CD8-positive, alpha-beta memory T cell (primary cell): ENCODE results near the gene ASZ1. TPM values are rescaled to one million over a fixed set of nuclear protein-coding genes. Genes with fewer than 3 reads are reported as not detected.

Experiments
- CTCF ChIA-PET: fragments of 350-600 bp; sonication (Branson Sonifier 250); formaldehyde crosslinking; loops from one replicate; lab custom pipeline; 2021; ENCODE audit warnings: antibody characterized with exemption; lab: Charles Lee
- POLR2A ChIA-PET: fragments of 350-600 bp; sonication (Branson Sonifier 250); formaldehyde crosslinking; loops from one replicate; lab custom pipeline; 2021; ENCODE audit warnings: antibody characterized with exemption; lab: Charles Lee
- DNase-seq, 5 donors: peaks; one replicate each; pipeline versions ENCODE4 v3.0.0 to v3.0.0-alpha.2; 2020 to 2022; ENCODE audit warnings: mixed read lengths in 1 of 5
- H3K27ac ChIP-seq: one replicate; pipeline ENCODE4 v1.7.0; 2013; ENCODE audit warnings: low read depth, mild to moderate bottlenecking, low read length, moderate library complexity
- H3K27me3 ChIP-seq: 2 replicates; pipeline ENCODE4 v1.7.0; 2013; ENCODE audit warnings: low read length, mild to moderate bottlenecking; ENCODE audit not compliant: insufficient read depth, poor library complexity, severe bottlenecking
- H3K36me3 ChIP-seq: 2 replicates; pipeline ENCODE4 v1.7.0; 2013; ENCODE audit warnings: mild to moderate bottlenecking, low read length, moderate library complexity; ENCODE audit not compliant: insufficient read depth
- H3K4me1 ChIP-seq: 2 replicates; pipeline ENCODE4 v1.7.0; 2013; ENCODE audit warnings: mild to moderate bottlenecking, low read length, moderate library complexity; ENCODE audit not compliant: insufficient read depth
- H3K4me3 ChIP-seq: 2 replicates; pipeline ENCODE4 v1.7.0; 2013; ENCODE audit warnings: mild to moderate bottlenecking, low read length
- H3K9me3 ChIP-seq: 2 replicates; pipeline ENCODE4 v1.7.0; 2013; ENCODE audit warnings: mild to moderate bottlenecking, low read length
- H3K27ac Mint-ChIP-seq, 8 donors: one replicate each; pipeline ENCODE4 v1.8.0; 2020 to 2021; ENCODE audit warnings: mixed read lengths in 8 of 8, mild to moderate bottlenecking in 6 of 8, inconsistent platforms in 3 of 8, moderate library complexity in 3 of 8
- H3K27me3 Mint-ChIP-seq, 2 donors: one replicate each; pipeline ENCODE4 v1.8.0; 2020 to 2021; ENCODE audit warnings: mixed read lengths in 2 of 2, mild to moderate bottlenecking in 1 of 2, moderate library complexity in 1 of 2
- H3K36me3 Mint-ChIP-seq, 3 donors: one replicate each; pipeline ENCODE4 v1.8.0; 2020 to 2021; ENCODE audit warnings: mixed read lengths in 3 of 3, inconsistent platforms in 1 of 3, mild to moderate bottlenecking in 1 of 3
- H3K4me1 Mint-ChIP-seq, 3 donors: one replicate each; pipeline ENCODE4 v1.8.0; 2020 to 2021; ENCODE audit warnings: mixed read lengths in 3 of 3, inconsistent platforms in 1 of 3, mild to moderate bottlenecking in 1 of 3
- H3K4me3 Mint-ChIP-seq, 7 donors: one replicate each; pipeline ENCODE4 v1.8.0; 2020 to 2021; ENCODE audit warnings: mixed read lengths in 7 of 7, mild to moderate bottlenecking in 6 of 7, moderate library complexity in 4 of 7, inconsistent platforms in 2 of 7
- H3K9me3 Mint-ChIP-seq, 5 donors: one replicate each; pipeline ENCODE4 v1.8.0; 2020 to 2022; ENCODE audit warnings: mixed read lengths in 5 of 5, mild to moderate bottlenecking in 3 of 5, moderate library complexity in 2 of 5, inconsistent platforms in 1 of 5
- polyA plus RNA-seq: library from polyadenylated mRNA; unstranded; fragments of 300-500 nt; fragmentation: Illumina TruSeq; gene quantifications from one replicate; pipeline ENCODE4 v1.2.3, GENCODE V29; 2021
- total RNA-seq, 2 experiments: library from RNA; stranded (reverse); gene quantifications; one replicate each; pipeline ENCODE4 v1.2.3, GENCODE V29; 2021

ASZ1 gene
- total and polyA plus RNA-seq, 3 experiments from 2014 or later: not detected

GRCh38 chr7:117395743-117396142 is 31.6 kb downstream of the ASZ1 start:
- Histone ChIP-seq H3K36me3 (no peaks in the 10 kb centered on the region), H3K4me3 (no peak overlapping the region), H3K9me3 (no peaks in the 10 kb centered on the region), H3K27me3 (no peaks in the 10 kb centered on the region), H3K4me1 (no peaks in the 10 kb centered on the region), H3K27ac (no peak overlapping the region)
- no peaks in the 10 kb centered on the region for H3K36me3 Mint-ChIP-seq
- ChIA-PET POLR2A (no interaction called here), CTCF (no interaction called here)
- peaks cover 0 to 1% of the 10 kb centered on the region in 2 donors for H3K27me3 Mint-ChIP-seq
- peaks cover 0 to 9% (median 5%) of the 10 kb centered on the region in 5 donors for H3K9me3 Mint-ChIP-seq
- no peak overlapping the region for H3K4me3 Mint-ChIP-seq
- H3K4me1 Mint-ChIP-seq: no peaks in the 10 kb centered on the region
- DNase-seq: no peak
- no peak overlapping the region for H3K27ac Mint-ChIP-seq

GRCh38 chr7:117393781-117394180 is 33.5 kb downstream of the ASZ1 start:
- Mint-ChIP-seq H3K4me1 (no peaks in the 10 kb centered on the region), H3K27me3 (peaks cover 0 to 1% of the 10 kb centered on the region in 2 donors), H3K27ac (no peak overlapping the region), H3K9me3 (peaks cover 0 to 17% (median 13%) of the 10 kb centered on the region in 5 donors), H3K36me3 (no peaks in the 10 kb centered on the region), H3K4me3 (no peak overlapping the region)
- Histone ChIP-seq H3K4me3 (no peak overlapping the region), H3K27me3 (no peaks in the 10 kb centered on the region), H3K4me1 (no peaks in the 10 kb centered on the region), H3K9me3 (no peaks in the 10 kb centered on the region), H3K27ac (no peak overlapping the region), H3K36me3 (no peaks in the 10 kb centered on the region)
- POLR2A ChIA-PET: no interaction called here
- CTCF ChIA-PET: no interaction called here
- no peak for DNase-seq

- H3K4me1 Mint-ChIP-seq: no peaks in the 10 kb centered on the region
- H3K27ac ChIP-seq: no peak overlapping the region
- H3K4me3 Mint-ChIP-seq: no peak overlapping the region
- H3K27me3 Mint-ChIP-seq: no peaks in the 10 kb centered on the region
- no peaks in the 10 kb centered on the region for H3K27me3 ChIP-seq
- no peaks in the 10 kb centered on the region for H3K9me3 ChIP-seq
- no peak for DNase-seq
- ChIA-PET CTCF (no interaction called here), POLR2A (no interaction called here)
- no peaks in the 10 kb centered on the region for H3K36me3 Mint-ChIP-seq
- H3K27ac Mint-ChIP-seq: no peak overlapping the region
- peaks cover 4 to 24% (median 20%) of the 10 kb centered on the region in 5 donors for H3K9me3 Mint-ChIP-seq
- no peaks in the 10 kb centered on the region for H3K36me3 ChIP-seq
- no peaks in the 10 kb centered on the region for H3K4me1 ChIP-seq
- H3K4me3 ChIP-seq: no peak overlapping the region
Observed at GRCh38 chr7:117389871-117390270, 37.4 kb downstream of the ASZ1 start.

- Mint-ChIP-seq H3K9me3 (peaks cover 4 to 19% (median 15%) of the 10 kb centered on the region in 5 donors), H3K27me3 (no peaks in the 10 kb centered on the region), H3K27ac (no peak overlapping the region), H3K36me3 (no peaks in the 10 kb centered on the region), H3K4me1 (no peaks in the 10 kb centered on the region), H3K4me3 (no peak overlapping the region)
- H3K27me3 ChIP-seq: no peaks in the 10 kb centered on the region
- DNase-seq: no peak
- CTCF ChIA-PET: no interaction called here
- no peak overlapping the region for H3K27ac ChIP-seq
- H3K4me1 ChIP-seq: no peaks in the 10 kb centered on the region
- no peaks in the 10 kb centered on the region for H3K36me3 ChIP-seq
- no peak overlapping the region for H3K4me3 ChIP-seq
- POLR2A ChIA-PET: no interaction called here
- H3K9me3 ChIP-seq: no peaks in the 10 kb centered on the region
Observed at GRCh38 chr7:117386110-117386706, 41.1 kb downstream of the ASZ1 start.

GRCh38 chr7:117385363-117386109 is 41.8 kb downstream of the ASZ1 start:
- H3K4me1 ChIP-seq: no peaks in the 10 kb centered on the region
- H3K4me3 ChIP-seq: no peak overlapping the region
- no peak overlapping the region for H3K27ac ChIP-seq
- no peaks in the 10 kb centered on the region for H3K36me3 ChIP-seq
- H3K9me3 Mint-ChIP-seq: peaks cover 4 to 16% (median 14%) of the 10 kb centered on the region in 5 donors
- no peaks in the 10 kb centered on the region for H3K36me3 Mint-ChIP-seq
- ChIA-PET POLR2A (no interaction called here), CTCF (no interaction called here)
- no peaks in the 10 kb centered on the region for H3K4me1 Mint-ChIP-seq
- no peak overlapping the region for H3K4me3 Mint-ChIP-seq
- H3K27ac Mint-ChIP-seq: no peak overlapping the region
- no peaks in the 10 kb centered on the region for H3K27me3 Mint-ChIP-seq
- H3K27me3 ChIP-seq: no peaks in the 10 kb centered on the region
- H3K9me3 ChIP-seq: no peaks in the 10 kb centered on the region
- no peak for DNase-seq

GRCh38 chr7:117384688-117385362 is 42.5 kb downstream of the ASZ1 start:
- ChIA-PET POLR2A (no interaction called here), CTCF (no interaction called here)

GRCh38 chr7:117383483-117384189 is 43.7 kb downstream of the ASZ1 start:
- peaks cover 3 to 15% (median 6%) of the 10 kb centered on the region in 5 donors for H3K9me3 Mint-ChIP-seq
- H3K4me1 Mint-ChIP-seq: no peaks in the 10 kb centered on the region
- no peaks in the 10 kb centered on the region for H3K27me3 ChIP-seq
- H3K4me3 Mint-ChIP-seq: no peak overlapping the region
- H3K4me3 ChIP-seq: no peak overlapping the region
- POLR2A ChIA-PET: no interaction called here
- H3K36me3 Mint-ChIP-seq: no peaks in the 10 kb centered on the region
- no peak overlapping the region for H3K27ac ChIP-seq
- CTCF ChIA-PET: no interaction called here
- no peaks in the 10 kb centered on the region for H3K36me3 ChIP-seq
- no peak overlapping the region for H3K27ac Mint-ChIP-seq
- H3K9me3 ChIP-seq: no peaks in the 10 kb centered on the region
- no peaks in the 10 kb centered on the region for H3K27me3 Mint-ChIP-seq
- H3K4me1 ChIP-seq: no peaks in the 10 kb centered on the region
- DNase-seq: no peak

More at GRCh38 chr7:117384688-117385362, 42.5 kb downstream of the ASZ1 start:
- Mint-ChIP-seq H3K4me3 (no peak overlapping the region), H3K27ac (no peak overlapping the region), H3K9me3 (peaks cover 4 to 17% (median 14%) of the 10 kb centered on the region in 5 donors), H3K27me3 (no peaks in the 10 kb centered on the region), H3K4me1 (no peaks in the 10 kb centered on the region), H3K36me3 (no peaks in the 10 kb centered on the region)
- H3K4me1 ChIP-seq: no peaks in the 10 kb centered on the region
- no peak for DNase-seq
- H3K9me3 ChIP-seq: no peaks in the 10 kb centered on the region
- no peak overlapping the region for H3K27ac ChIP-seq
- no peaks in the 10 kb centered on the region for H3K36me3 ChIP-seq
- no peak overlapping the region for H3K4me3 ChIP-seq
- H3K27me3 ChIP-seq: no peaks in the 10 kb centered on the region

- POLR2A ChIA-PET: no interaction called here
- CTCF ChIA-PET: no interaction called here
- H3K4me1 ChIP-seq: no peaks in the 10 kb centered on the region
- H3K4me3 ChIP-seq: no peak overlapping the region
- no peaks in the 10 kb centered on the region for H3K36me3 ChIP-seq
- no peaks in the 10 kb centered on the region for H3K9me3 ChIP-seq
- H3K36me3 Mint-ChIP-seq: no peaks in the 10 kb centered on the region
- no peaks in the 10 kb centered on the region for H3K4me1 Mint-ChIP-seq
- no peak overlapping the region for H3K27ac ChIP-seq
- H3K4me3 Mint-ChIP-seq: no peak overlapping the region
- no peaks in the 10 kb centered on the region for H3K27me3 Mint-ChIP-seq
- no peaks in the 10 kb centered on the region for H3K27me3 ChIP-seq
- H3K27ac Mint-ChIP-seq: peak overlapping the region in 1 of 8 donors; percentile 43
- DNase-seq: no peak
- peaks cover 0 to 13% (median 4%) of the 10 kb centered on the region in 5 donors for H3K9me3 Mint-ChIP-seq
Observed at GRCh38 chr7:117383046-117383445, 44.2 kb downstream of the ASZ1 start.
